GM21737 (cell line): ENCODE data around the gene HUS1.
"Not testable (repeated sequence)": the region's sequence is repeated elsewhere in the genome, so short reads cannot be mapped to it uniquely, and the experiment has no call there.

Source experiments
- ATAC-seq: cut with Tn5 transposase; IDR thresholded peaks from one replicate; pipeline ENCODE4 v1.9.1; 2021; ENCODE audit warnings: mild to moderate bottlenecking, moderate library complexity; ENCODE audit not compliant: unreplicated experiment

Gene HUS1

DNA sequence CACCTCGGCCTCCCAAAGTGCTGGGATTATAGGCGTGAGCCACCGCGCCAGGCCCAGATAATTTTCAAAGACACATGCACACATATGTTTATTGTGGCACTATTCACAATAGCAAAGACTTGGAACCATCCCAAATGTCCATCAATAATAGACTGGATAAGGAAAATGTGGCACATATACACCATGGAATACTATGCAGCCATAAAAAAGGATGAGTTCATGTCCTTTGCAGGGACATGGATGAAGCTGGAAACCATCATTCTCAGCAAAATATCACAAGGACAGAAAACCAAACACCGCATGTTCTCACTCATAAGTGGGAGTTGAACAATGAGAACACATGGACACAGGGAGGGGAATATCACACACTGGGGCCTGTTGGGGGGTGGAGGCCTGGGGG, 1.2 kb upstream of the HUS1 start:
- not testable (repeated sequence) for ATAC-seq

GRCh38 chr7:47979832-47980181, 392 bp upstream of the HUS1 start:
- ATAC-seq: no peak

- ATAC-seq: no peak
These were observed 648 bp downstream of the HUS1 start for GRCh38 chr7:47978790-47979144.

DNA sequence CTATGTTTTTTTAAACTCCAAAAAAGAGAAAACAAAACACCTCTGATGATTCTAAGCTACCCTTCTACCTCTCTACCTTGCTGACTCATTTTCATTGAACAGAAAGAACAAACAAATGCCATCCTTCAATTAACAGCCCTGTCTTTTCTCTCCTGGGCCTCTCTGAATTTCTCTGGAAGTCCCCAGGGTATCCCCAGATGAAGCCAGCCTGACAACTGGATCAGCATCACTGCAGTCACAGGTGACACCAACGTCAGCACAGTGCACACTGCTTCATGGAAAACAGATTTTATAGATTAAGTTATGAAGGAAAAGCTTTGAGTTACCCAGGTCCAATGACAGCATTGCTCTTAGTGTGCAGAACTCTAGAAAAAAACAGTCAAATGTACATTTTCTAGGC, 5.7 kb downstream of the HUS1 start:
- no peak for ATAC-seq

GRCh38 chr7:47970761-47971160, 8.7 kb downstream of the HUS1 start:
- ATAC-seq: no peak

DNA sequence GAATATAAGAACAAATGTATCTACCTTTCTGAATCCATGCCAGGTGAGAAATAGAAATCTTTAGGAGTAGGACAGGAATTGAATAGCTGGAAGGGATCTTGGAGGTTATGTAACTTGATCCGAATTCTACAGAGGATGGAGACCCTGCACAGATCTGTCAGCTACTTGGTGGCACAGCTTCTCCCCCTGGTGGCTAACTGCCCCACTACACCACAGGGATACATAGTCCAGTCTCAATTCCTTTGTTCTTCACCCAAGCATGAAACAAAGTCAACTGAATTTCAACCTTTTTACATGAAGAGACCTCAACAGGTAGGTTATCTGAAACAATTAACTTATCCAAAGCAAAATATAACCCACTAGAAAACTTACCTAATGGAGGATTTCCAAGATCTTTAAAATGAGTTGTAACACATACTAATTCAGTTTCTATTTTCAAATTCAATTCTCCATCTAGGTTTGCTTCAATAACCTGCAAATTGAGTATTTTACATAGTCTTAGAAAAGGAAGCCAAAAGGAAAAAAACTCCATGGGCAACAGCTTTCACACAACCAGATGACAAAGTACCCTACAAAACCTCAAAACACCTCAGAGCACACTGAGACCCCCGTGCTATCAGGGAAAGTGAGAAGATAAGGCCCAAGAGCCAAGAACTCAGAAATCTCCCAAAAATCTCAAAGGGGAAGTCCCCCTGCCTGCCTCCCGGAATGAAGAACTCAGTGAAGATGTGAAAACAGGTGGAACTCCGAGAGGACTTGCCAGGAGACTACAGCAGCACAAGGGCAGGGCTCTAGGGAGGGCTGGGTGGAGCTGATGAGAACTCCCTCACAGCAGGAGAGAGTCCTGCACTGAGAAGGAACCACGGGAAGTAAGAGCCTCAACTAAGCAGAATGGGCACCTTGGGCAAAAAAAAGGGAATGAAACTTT, 10.3 kb downstream of the HUS1 start:
- no peak for ATAC-seq

- no peak for ATAC-seq
These were observed 11.7 kb downstream of the HUS1 start for GRCh38 chr7:47967708-47968107.

- no peak for ATAC-seq
These were observed 12.3 kb downstream of the HUS1 start for GRCh38 chr7:47967123-47967522.

GRCh38 chr7:47965456-47965855, 14.0 kb downstream of the HUS1 start:
- ATAC-seq: no peak

- ATAC-seq: no peak
These were observed 17.2 kb downstream of the HUS1 start for GRCh38 chr7:47962262-47962661.

- no peak for ATAC-seq
These were observed 22.3 kb downstream of the HUS1 start for GRCh38 chr7:47957156-47957555.

DNA sequence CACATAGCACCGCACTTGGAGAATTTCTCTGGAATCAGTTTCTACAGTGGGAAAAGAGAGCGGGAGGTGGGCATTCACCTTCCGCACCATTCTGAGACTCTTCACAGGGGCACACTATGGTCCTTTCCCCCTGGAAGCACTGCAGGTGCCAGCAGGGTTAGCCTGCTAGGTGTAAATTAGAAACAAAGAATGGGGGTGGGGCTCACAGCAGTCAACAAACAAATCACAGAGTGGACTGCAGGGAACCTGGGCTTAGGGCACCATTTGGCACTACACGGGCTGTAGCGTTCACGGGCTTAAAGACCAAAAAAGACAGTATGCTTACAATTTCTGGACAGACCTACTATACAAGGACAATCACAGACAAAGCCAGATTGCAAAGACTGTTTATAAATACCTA, 23.2 kb downstream of the HUS1 start:
- ATAC-seq: no peak

- ATAC-seq: no peak
These were observed 25.0 kb downstream of the HUS1 start for GRCh38 chr7:47954231-47954911.

- no peak for ATAC-seq
These were observed 25.6 kb downstream of the HUS1 start for GRCh38 chr7:47953822-47954221.

- ATAC-seq: no peak
These were observed 27.2 kb downstream of the HUS1 start for GRCh38 chr7:47952224-47952623.

- ATAC-seq: no peak
These were observed 28.0 kb downstream of the HUS1 start for GRCh38 chr7:47951374-47951773.

- ATAC-seq: no peak
These were observed 28.7 kb downstream of the HUS1 start for GRCh38 chr7:47950714-47951113.

- no peak for ATAC-seq
These were observed 29.7 kb downstream of the HUS1 start for GRCh38 chr7:47949703-47950102.

DNA sequence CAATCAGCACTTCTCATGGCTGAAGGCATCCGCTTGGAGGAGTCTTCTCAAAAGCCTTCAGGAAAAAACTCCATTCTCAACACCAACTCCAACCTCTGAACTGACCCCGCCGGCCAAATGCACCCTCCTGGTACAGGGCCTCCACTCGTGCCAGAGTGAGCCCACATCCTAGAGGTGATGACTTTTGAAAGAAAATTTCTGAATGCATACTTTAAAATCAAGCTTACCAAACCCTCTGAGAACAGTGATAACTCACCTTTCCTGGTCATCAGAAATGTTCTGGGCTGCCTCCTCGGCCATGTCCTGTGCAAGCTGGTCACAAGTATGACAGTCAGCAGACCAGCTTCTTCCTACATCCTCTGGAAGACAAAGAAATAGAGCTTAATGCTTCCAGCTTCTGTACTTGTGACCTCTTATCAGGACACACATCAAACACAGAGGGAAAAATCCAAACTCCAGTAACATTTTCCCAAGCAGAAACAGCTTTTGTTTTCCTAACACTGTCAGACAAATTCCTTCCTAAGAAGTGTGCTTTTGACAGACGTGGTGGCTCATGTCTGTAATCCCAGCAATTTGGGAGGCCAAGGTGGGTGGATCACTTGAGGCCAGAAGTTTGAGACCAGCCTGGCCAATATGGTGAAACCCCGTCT, 31.1 kb downstream of the HUS1 start, which contains the start of gene PKD1L1:
TSS of gene PKD1L1 (minus strand) at position 326 of the 650 bp plus-strand sequence. CDS start at position 300, 26 bp downstream.
- no peak for ATAC-seq

DNA sequence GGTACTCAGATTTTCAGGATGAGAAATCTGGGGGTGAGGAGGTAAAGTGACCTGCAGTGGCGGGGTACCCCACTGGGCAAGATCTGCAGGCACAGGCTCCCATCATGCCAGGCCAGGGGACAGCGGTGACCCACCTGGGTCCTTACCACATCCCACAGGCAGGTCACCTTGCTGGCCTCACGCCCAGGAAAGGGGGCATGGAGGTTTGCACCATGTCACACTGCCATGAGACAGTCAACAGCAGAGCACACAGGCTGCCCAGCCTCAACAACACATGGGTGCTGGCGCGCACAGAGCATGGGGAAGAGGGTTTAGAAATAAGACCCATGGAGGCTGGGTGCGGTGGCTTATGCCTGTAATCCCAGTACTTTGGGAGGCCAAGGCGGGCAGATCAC, 32.1 kb downstream of the HUS1 start:
- no peak for ATAC-seq

DNA sequence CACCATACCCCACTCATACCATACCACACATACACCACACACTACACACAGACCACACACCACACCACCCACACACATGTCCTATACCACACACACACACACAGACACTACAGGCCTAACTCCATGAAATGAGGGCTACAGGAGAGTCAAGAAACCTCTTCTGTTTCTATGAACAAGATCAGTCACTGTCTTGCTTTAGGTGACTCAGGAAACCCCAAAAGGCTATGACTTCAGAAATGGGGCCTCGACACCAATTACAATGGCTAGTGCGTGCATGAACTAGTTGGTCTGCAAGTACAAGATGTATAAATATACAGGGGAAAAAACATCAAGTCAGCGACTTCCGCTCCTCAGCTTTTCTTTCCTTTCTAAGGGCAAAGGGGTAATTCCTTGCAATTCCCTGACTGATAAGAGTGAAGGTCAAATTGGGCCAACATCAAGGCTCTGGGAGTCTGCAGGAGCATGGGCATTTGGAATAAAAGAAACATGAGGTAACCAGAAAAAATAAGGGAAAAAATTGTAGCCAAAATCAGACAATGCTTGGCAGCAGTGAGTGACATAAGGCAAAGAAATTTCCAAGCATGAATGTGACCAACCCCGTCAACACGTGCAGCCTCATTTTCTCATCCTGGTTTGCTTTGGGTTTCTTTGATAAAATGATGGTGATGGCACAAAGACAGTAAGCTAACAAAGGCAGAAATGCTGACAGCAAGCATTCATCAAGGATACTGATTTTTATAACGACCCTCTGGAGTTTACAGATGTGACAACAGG, 32.6 kb downstream of the HUS1 start:
- no peak for ATAC-seq
